IMR-90 (cell line): Measurements from ENCODE around the gene NT5C1B. TPM values are rescaled to one million over a fixed set of nuclear protein-coding genes. Genes with fewer than 3 reads are reported as not detected.

ENCODE experiments used
- CHD1 ChIP-seq: IDR thresholded peaks from 2 replicates; pipeline ENCODE4 v1.6.1; 2012; ENCODE audit warnings: low read depth, low read length, improper control_type of control experiment
- CTCF ChIP-seq: conservative IDR thresholded peaks from 2 replicates; pipeline ENCODE4 v1.5.1; 2012; ENCODE audit warnings: mild to moderate bottlenecking, low read depth, low read length, improper control_type of control experiment
- polyA plus RNA-seq, 3 experiments: library from polyadenylated mRNA; depleted of rRNA; stranded (reverse); fragments of >200 nt; gene quantifications; 2 replicates each; pipeline ENCODE4 v1.2.3, GENCODE V29; 2012; ENCODE audit warnings: low replicate concordance in 1 of 3
- total RNA-seq: library from RNA; depleted of rRNA; stranded (reverse); fragments of >200 nt; gene quantifications from 2 replicates; pipeline ENCODE4 v1.2.3, GENCODE V29; 2012

Gene NT5C1B
- total and polyA plus RNA-seq, 2 of the 4 experiments (the other 2 are of a cell fraction): not detected

- TF ChIP-seq CTCF (peak; percentile 95), CHD1 (no peak)
Measured at GRCh38 chr2:18520451-18521425, 68.6 kb downstream of the NT5C1B start (continued).
